Choroid plexus epithelial cell (primary cell): ENCODE data around the gene PRR16.
A peak's percentile ranks its signal among the peaks of the same experiment; 100 is the strongest.

ENCODE experiments used
- DNase-seq: peaks from one replicate; pipeline ENCODE4 v3.0.0-alpha.2; 2010; ENCODE audit warnings: low read depth
- H3K4me3 ChIP-seq: 2 replicates; pipeline ENCODE4 v1.5.1; 2011; ENCODE audit warnings: low read depth, mild to moderate bottlenecking, control low read depth, low read length, moderate library complexity
- CTCF ChIP-seq: conservative IDR thresholded peaks from 2 replicates; pipeline ENCODE4 v1.5.1; 2011; ENCODE audit warnings: low read depth, mild to moderate bottlenecking, control low read depth, inconsistent platforms, low read length, moderate library complexity

Gene PRR16

GRCh38 chr5:120538644-120539043 is 74.5 kb downstream of the PRR16 start:
- peak; percentile 61 for DNase-seq
- TF ChIP-seq CTCF = no peak
- H3K4me3 ChIP-seq = no peak overlapping the region

GRCh38 chr5:120539471-120539870 is 75.4 kb downstream of the PRR16 start:
- no peak for TF ChIP-seq CTCF
- DNase-seq = no peak
- H3K4me3 ChIP-seq = no peak overlapping the region

GRCh38 chr5:120540097-120540496 is 76.0 kb downstream of the PRR16 start:
- no peak for DNase-seq
- no peak overlapping the region for H3K4me3 ChIP-seq
- no peak for TF ChIP-seq CTCF

GRCh38 chr5:120544043-120544442 is 79.9 kb downstream of the PRR16 start:
- no peak for TF ChIP-seq CTCF
- H3K4me3 ChIP-seq = no peak overlapping the region
- DNase-seq = peak; percentile 36

- DNase-seq = no peak
- no peak for TF ChIP-seq CTCF
These were observed 80.9 kb downstream of the PRR16 start for GRCh38 chr5:120545007-120545406.

GRCh38 chr5:120545951-120546350 is 81.9 kb downstream of the PRR16 start:
- H3K4me3 ChIP-seq = no peak overlapping the region
- TF ChIP-seq CTCF = no peak
- peak; percentile 60 for DNase-seq

More at GRCh38 chr5:120545007-120545406, 80.9 kb downstream of the PRR16 start:
- H3K4me3 ChIP-seq = no peak overlapping the region

- no peak for TF ChIP-seq CTCF
- no peak for DNase-seq
- no peak overlapping the region for H3K4me3 ChIP-seq
These were observed 82.8 kb downstream of the PRR16 start for GRCh38 chr5:120546922-120547321.
